Measurements from ENCODE around the gene MAP4K4. TPM values are rescaled to one million over a fixed set of nuclear protein-coding genes. Genes with fewer than 3 reads are reported as not detected.

The MAP4K4 gene
- total and polyA plus RNA-seq, 12 donors, result 8.7 to 43.1 (median 21.8) TPM

DNA sequence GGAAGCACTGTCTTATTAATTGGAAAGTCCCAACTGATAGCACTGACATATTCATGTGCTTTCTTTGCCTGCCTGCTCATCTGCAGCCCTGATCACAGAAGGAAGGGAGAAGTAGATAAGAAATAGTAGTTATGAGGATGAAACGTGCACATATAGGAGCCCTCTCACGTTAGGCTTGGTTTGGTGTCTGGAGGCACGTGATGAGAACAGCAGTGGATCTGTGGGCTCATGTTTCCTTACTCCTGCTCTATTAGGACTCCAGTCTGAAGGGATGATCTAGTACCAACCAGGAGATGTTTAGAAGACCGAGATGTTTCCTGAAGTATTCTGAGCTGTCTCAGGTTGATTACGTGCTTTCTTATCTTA lies 84.9 kb downstream of the MAP4K4 start:
- H3K27ac ChIP-seq, result no peak overlapping the region
- TF ChIP-seq POLR2A (IDR thresholded peaks at IDR 0.05), result no peak
- TF ChIP-seq, protein P1, sequence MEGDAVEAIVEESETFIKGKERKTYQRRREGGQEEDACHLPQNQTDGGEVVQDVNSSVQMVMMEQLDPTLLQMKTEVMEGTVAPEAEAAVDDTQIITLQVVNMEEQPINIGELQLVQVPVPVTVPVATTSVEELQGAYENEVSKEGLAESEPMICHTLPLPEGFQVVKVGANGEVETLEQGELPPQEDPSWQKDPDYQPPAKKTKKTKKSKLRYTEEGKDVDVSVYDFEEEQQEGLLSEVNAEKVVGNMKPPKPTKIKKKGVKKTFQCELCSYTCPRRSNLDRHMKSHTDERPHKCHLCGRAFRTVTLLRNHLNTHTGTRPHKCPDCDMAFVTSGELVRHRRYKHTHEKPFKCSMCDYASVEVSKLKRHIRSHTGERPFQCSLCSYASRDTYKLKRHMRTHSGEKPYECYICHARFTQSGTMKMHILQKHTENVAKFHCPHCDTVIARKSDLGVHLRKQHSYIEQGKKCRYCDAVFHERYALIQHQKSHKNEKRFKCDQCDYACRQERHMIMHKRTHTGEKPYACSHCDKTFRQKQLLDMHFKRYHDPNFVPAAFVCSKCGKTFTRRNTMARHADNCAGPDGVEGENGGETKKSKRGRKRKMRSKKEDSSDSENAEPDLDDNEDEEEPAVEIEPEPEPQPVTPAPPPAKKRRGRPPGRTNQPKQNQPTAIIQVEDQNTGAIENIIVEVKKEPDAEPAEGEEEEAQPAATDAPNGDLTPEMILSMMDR (IDR thresholded peaks at IDR 0.05), result no peak
- H3K4me1 ChIP-seq (replicated peaks in 1 of 2), result no peaks in the 10 kb centered on the region
- no peak for DNase-seq
- H3K36me3 ChIP-seq (replicated peaks in 1 of 2), result no peaks in the 10 kb centered on the region
- H3K27me3 ChIP-seq, result no peaks in the 10 kb centered on the region
- no peak overlapping the region for H3K4me3 ChIP-seq
- H3K9me3 ChIP-seq (replicated peaks in 1 of 3), result no peaks in the 10 kb centered on the region
- 87 to 93% (median 88%) methylated on average over 5 of the region's 5 CpGs for WGBS, 4 donors
- intact Hi-C loops (cut with DNase I), result no loop called here

DNA sequence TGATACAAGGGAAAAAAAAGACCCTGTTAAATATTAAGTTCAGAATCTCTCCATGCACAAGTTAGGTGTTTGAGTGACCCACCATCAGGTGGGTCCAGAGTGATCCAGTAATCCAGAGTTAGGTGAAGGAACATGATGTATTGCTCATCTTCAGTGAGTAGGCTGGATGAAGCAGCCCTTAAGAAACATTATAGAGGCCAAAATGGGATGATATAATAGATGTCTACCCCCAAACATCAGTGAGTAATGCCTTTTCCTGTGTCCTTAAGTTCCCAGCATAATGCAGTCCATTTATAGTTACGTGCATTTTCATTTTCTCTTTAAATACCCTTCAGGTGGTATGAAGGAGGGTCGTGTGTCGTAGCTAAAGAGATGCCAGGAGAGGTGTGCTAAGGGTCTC lies 89.6 kb downstream of the MAP4K4 start:
- 89 to 97% (median 94%) methylated on average over 3 of the region's 3 CpGs for WGBS, 4 donors

DNA sequence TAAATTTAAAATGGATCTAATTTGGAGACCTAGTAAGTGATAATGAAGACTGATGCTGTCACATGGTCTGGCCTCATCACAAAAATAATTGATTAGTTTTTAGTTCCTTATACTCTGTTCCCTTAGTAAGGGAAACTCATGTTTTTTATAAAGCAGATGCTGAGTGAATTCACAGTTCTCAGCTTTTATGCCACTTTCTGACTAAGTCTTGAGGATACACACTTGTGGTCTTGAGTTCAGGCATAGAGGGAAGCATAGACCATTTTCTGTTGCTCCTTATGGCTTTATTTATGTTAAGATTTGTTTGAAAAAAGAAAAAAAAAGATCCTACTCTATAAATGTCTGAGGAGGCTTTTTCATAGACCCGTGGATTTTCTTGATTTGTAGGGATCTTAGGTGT lies 91.1 kb downstream of the MAP4K4 start:
- DNase-seq, result no peak

More for the DNA sequence above, 89.6 kb downstream of the MAP4K4 start:
- intact Hi-C loops (cut with DNase I), result no loop called here
- peaks cover 0 to 4% of the 10 kb centered on the region in 2 donors for H3K4me1 ChIP-seq (replicated peaks in 1 of 2)
- no peak overlapping the region for H3K4me3 ChIP-seq
- DNase-seq, result no peak
- H3K36me3 ChIP-seq (replicated peaks in 1 of 2), result no peaks in the 10 kb centered on the region
- no peaks in the 10 kb centered on the region for H3K27me3 ChIP-seq
- TF ChIP-seq POLR2A (IDR thresholded peaks at IDR 0.05), result no peak
- TF ChIP-seq, protein P1 (IDR thresholded peaks at IDR 0.05), result no peak
- H3K27ac ChIP-seq, result no peak overlapping the region
- H3K9me3 ChIP-seq (replicated peaks in 1 of 3), result no peaks in the 10 kb centered on the region

DNA sequence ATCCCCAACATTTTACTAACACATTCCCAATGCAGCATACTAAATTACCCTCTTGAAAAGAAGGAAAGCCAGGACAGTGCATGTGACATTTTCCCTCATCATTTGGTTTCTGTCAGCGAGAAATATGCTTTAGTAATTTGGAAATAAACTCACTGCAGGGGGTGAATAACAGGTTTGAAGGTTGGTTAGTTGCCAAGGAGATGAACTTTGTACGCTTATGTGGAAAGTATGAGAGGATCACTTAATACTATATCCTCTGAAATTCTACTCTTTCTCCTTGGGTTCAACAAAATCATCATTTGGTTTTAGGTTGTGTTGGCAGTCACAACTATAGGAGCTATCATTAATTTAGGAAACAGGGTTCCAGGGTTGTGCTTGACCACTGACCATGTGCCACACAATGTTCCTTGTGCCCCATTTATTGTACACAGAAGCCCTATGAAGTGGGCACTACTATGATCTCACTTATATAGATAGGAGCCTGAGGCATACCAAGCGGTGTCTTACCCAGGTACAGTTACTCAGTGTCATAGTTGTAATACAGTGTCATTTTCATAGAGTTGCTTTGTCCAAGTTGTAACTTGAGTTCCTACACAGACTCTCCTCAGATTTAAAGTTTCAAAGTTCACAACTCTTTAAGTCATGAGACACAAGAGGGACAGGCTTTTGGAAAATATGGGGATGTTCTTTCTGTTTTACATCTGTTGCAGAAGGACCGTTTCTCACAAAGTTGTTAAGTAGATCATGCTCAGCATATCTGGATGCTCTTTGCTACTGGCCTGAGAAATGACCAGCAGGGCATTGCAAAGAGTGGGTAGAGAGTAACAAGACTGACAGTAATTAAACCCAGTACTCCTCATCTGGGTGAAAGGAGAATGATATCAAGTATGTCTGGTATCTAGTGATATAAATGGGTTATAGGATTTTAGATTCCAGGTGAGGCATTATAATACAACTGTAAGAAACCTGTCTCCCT lies 91.8 kb downstream of the MAP4K4 start:
- Histone ChIP-seq H3K36me3 (replicated peaks in 1 of 2) (no peaks in the 10 kb centered on the region), H3K4me1 (replicated peaks in 1 of 2) (peaks cover 0 to 4% of the 10 kb centered on the region in 2 donors), H3K27ac (no peak overlapping the region), H3K4me3 (no peak overlapping the region), H3K27me3 (no peaks in the 10 kb centered on the region), H3K9me3 (replicated peaks in 1 of 3) (no peaks in the 10 kb centered on the region)
- intact Hi-C loops (cut with DNase I), result no loop called here
- DNase-seq, result no peak
- no peak for TF ChIP-seq POLR2A (IDR thresholded peaks at IDR 0.05)
- WGBS, 4 donors, result 91 to 93% (median 92%) methylated on average over 4 of the region's 4 CpGs

More for the DNA sequence above, 91.1 kb downstream of the MAP4K4 start:
- TF ChIP-seq, protein P1 (IDR thresholded peaks at IDR 0.05), result no peak
- no peak for TF ChIP-seq POLR2A (IDR thresholded peaks at IDR 0.05)
- Histone ChIP-seq H3K4me3 (no peak overlapping the region), H3K9me3 (replicated peaks in 1 of 3) (no peaks in the 10 kb centered on the region), H3K27me3 (no peaks in the 10 kb centered on the region), H3K36me3 (replicated peaks in 1 of 2) (no peaks in the 10 kb centered on the region), H3K4me1 (replicated peaks in 1 of 2) (peaks cover 0 to 4% of the 10 kb centered on the region in 2 donors), H3K27ac (no peak overlapping the region)
- WGBS, 4 donors, result 81 to 96% (median 84%) methylated on average over 1 of the region's 1 CpG
- intact Hi-C loops (cut with DNase I), result no loop called here

Measured in adrenal gland (tissue), 12 donors.